HG03457 (cell line): ENCODE measurements around the gene MXRA8.
"Not testable (repeated sequence)": the region's sequence is repeated elsewhere in the genome, so short reads cannot be mapped to it uniquely, and the experiment has no call there.

Experiments
- ATAC-seq: cut with Tn5 transposase; IDR thresholded peaks from one replicate; pipeline ENCODE4 v1.9.1; 2021; ENCODE audit warnings: moderate number of reproducible peaks; ENCODE audit not compliant: unreplicated experiment

MXRA8 gene

DNA sequence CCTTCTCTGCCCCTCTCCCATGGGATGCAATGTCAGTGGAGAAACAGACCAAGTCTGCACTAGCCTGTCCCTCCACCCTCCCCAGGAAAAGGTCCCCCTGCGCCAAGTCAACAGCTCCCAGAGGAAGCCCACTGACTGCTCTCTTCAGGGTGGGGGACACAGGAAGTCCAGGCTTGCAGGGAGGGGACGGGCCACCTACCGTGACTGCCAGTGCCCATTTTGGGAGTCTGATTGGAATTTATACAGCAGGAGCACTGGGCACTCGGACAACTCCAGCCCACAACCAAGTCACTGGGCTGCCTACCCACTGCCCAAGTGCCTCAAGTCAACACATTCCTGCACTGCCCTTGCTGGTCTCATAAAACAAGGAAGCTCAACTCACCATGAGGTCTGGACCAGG, 34.7 kb upstream of the MXRA8 start:
- no peak for ATAC-seq

DNA sequence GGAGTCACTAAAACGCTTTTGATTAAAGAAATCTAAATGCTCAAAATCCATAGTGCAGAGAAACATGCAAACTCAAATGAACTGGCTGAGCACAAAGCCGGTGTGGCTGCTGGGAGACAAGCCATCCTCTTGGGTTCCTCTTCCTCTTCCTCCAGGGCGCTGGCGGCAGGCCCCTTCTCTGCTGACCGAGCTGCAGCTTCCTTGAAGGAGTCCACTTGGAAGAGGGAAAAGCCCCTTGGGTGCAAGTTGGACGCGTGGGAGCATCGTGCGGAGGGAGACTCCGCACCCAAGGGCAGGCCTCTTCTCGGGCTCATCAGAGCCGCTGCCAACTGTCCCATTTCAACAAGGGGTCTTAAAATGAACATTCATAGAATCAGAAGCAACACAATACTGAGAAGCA, 32.9 kb upstream of the MXRA8 start:
- no peak for ATAC-seq

DNA sequence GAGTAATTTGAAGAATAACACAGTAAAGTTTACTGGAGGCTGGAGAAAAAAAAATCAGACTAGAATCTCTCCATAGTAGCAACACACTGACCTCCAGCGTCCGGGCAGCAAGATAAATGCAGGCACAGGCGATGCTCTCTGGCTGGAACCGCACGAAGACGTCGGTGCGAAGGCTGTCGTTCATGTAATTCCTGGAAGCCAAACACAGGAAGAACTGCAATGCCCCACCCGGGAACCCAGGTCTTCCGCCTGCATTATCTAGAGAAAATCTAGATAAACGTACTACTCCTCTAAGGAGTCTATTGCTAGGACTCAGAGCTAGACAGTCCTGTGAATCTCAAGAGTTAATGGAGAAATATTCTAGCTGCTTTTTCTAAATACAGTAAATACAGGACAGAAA, 32.3 kb upstream of the MXRA8 start:
- ATAC-seq, result no peak

DNA sequence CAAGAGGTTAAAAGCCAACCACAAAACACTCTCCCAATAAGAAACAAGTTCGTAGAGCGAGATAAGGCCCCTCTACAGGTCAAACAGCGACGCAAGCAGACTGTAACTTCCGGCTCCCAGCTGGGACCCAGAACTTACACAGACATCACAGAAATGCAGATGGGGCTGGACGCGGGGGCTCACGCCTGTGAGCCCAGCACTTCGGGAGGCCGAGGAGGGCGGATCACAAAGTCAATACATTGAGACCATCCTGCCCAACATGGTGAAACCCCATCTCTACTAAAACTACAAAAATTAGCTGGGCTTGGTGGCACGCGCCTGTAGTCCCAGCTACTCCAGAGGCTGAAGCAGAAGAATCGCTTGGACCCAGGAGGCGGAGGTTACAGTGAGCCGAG, 29.7 kb upstream of the MXRA8 start:
- no peak for ATAC-seq

DNA sequence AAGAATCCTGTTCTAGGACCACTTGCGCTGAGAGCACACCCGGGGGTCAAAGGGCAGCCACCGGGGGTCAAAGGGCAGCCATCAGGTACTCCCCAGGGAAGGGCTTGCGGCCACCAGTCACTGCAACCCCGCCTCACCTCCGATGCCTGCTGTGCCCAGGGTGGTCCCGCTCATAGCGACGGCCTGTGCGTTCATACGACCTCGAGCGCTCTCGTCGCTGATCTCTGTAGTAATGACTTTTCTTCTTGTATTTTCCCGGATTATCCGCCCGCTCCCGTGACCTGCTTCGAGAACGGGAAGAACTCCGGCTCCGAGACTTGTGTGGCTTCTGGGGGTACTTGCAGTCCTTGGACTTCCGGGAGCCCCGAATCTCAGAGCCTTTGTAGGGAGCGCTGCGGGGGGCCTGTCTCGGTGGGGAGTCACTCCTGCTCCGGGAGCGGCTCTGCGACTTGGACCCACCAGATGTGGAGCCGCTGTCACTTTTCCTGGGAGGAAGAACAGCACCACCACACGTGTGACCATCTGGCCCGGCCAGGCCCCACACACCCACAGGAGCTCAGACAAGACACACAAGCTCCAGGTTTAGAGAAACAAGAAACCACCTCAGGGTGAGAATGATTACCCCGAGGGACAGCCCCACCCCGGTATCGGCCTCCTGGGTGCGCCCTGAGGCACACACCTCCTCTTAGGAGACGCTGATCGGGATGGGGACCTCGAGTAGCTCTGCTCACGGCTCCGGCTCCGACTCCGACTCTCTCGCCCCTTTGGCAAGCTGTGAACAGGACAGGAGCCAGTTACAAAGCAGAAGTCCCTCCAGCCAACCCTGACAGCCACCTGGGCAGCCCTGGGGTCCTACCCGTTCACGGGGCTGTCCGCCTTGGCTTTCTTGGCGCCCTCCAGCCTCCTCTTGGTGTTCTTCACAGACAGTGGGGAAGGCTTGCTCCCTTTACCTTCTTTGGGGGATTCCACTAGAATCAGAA, 29.0 kb upstream of the MXRA8 start:
- ATAC-seq, result no peak

DNA sequence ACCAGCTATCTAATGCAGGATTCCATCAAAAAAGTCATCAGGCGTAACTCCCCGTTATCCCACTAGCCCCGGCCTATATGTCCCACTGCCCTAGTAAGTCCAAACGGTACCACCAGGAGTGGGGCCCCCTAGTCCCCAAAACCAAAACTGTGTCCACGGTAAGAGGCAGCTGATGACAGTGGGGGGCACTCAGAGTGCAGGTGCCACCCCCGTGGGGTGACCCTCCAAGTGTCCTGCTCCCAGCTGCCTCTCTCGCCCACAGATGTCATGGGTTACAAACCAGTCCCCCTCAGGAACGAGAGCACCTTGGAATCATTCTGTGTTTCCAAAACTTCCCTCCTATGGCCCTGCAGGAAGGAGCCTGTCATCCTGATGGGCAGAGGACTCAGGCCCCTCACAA, 27.6 kb upstream of the MXRA8 start:
- ATAC-seq, result no peak

DNA sequence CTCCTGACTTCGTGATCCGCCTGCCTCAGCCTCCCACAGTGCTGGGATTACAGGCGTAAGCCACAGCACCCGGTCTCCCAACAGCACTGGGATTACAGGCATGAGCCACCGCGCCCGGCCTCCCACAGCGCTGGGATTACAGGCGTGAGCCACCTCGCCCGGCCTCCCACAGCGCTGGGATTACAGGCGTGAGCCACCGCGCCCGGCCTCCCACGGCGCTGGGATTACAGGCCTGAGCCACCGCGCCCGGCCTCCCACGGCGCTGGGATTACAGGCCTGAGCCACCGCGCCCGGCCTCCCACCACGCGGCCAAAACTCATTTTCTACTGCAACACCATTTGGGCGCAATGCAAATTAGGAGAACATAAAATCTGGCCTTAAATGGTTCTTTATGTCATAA, 27.0 kb upstream of the MXRA8 start:
- not testable (repeated sequence) for ATAC-seq

DNA sequence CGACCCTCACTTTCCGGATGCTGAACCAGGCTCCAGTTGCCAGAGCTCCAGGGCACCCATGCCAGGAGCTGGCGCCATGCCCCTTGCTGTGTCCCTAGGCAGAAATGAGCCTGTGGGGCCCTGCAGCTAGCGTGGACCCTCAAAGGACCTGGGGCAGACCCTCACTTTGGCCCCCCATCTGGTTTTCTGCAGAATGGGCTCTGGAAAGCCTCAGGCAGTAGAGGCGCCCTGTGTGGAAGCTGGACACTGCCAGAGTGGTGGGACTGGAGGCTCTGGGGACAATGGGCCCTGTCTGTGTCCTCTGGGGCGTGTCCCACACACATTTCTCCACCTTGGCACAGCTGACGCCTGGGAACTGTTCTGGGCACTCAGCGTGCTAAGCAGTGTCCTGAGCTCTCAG, 22.9 kb upstream of the MXRA8 start:
- ATAC-seq, result no peak

DNA sequence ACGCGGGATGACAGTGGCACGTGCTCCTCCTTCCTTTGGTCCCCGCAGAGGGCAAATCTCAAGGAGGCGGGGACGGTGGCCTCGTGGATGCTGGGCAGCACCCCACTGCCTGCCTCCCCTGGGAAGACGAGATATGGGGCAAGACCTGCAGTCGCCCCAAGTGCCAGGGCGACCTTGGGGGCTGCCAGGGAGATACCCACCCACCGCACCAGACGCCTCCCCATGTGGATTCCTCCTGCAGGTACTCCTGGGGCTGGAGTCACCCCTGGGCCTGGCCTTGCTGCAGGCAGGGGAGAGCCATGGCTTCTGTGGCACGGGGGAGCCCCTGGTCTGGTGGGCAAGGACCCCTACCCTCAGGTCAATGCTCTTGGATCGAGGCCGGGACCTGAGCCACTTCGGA, 22.5 kb upstream of the MXRA8 start:
- no peak for ATAC-seq

DNA sequence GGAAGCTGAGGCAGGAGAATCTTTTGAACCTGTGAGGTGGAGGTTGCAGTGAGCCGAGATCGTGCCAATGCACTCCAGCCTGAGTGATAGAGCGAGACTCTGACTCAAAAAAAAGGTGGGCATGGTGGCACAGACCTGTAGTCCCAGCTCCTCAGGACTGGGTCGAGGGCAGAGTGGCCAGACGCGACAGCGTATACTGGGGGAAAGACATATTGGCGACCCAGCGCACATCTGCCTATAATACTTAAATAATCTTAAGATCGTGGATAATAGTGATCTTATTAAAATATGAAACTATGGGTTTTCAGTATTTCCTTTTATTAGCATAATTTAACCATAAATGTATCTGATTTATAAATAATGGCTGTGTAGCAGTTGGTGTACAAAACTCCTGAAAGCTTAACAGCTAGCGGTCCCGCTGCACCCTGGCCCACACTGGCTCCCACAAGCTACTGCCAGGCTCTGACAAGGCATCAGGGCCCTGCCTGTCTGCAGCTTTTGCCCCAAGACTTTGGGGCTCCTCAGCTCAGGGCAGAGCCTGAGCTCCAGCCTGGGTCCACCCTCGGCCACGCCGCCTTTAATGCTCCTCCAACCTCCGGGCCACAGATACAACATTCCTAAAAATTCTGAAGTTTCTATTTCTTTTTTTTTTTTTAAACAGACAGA, 19.3 kb upstream of the MXRA8 start:
- ATAC-seq, result no peak

DNA sequence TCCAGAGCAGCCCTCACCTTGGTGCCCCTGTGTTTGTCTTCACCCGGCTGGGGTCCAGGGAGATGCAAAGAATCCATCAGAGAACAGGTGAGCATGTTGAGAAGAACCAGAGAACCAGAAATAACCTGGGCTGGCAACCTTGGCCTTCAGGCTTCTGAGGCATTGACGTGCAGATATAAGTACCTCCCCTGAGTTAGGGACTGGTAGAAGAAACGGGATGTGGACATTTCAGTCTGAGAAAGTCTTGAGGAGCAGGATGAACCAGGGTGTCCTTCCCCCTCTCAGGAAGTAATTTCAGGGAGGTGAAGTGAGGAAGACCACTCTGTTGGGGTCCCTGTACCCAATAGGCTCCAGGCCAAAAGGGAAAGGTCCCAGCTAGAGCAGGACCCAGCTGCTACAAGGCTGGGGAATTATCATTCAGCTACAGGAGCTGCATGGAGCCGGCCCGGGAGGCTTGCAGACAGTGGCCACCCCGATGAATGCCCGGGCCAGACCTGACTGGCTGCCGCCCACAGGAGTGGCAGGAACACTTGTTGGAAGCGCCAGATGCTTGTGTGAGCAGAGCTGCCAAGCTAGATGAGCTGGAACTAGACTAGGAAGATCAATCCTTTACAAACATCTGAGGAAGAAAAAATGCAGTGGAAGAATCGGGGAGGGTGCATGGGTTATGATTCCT, 18.3 kb upstream of the MXRA8 start:
- no peak for ATAC-seq

DNA sequence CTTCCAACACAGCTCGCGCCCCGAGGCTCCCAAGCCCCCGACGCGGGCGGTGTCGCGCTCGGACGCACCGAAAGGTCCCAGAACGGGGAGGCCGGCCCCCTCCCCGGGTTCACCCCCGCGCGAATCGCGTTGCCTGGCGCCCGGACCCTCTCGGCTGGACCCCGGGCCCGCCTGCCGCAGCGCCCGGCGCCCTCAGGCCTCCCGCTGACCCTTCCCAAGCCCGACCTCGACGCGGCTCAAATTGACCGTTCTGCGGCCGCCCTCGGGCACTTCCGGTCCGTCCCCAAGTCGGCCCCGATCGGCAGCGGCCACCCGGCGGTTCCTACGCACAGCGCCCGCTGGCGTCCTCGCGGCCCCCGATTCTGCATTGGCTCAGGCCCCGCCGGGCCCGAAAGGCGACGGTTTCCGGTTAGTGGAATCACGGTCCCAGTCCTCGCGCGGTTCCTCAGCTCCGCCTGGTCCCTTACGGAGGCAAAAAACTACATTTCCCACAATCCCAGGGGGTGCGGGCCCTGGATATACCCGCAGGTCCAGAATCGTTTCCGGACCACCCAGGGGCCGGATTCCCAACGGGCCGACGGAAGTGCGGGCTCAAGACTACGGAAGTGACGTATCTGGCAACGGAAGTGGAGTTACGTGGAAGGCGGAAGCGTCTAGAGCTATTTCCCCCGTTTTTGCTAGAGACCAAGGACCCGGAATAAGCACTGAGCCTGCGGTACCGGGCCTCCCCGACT, 16.7 kb upstream of the MXRA8 start, which contains the start of gene AURKAIP1:
Gene AURKAIP1, minus strand, starts transcription at position 279 of the 734 bp plus-strand sequence. CDS start 451 bp downstream, outside the sequence.
- peak; percentile 69 for ATAC-seq

DNA sequence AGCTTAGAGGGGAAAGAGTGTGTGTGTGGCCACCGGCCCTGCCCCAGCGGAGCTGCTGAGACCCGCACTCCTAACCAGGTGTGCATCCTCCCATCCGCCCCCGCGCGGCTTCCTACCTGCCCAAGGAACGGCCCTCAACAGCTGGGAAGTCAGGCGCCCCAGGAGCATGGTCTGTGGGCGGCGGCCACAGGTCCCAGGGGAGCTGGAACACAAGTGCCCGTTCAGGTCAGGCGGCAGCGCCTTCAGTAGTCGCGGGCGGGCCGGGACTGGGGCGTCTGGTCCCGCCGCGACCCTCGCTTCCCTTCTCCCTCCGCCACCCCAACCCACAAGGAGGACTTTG, 16.2 kb upstream of the MXRA8 start:
- no peak for ATAC-seq

DNA sequence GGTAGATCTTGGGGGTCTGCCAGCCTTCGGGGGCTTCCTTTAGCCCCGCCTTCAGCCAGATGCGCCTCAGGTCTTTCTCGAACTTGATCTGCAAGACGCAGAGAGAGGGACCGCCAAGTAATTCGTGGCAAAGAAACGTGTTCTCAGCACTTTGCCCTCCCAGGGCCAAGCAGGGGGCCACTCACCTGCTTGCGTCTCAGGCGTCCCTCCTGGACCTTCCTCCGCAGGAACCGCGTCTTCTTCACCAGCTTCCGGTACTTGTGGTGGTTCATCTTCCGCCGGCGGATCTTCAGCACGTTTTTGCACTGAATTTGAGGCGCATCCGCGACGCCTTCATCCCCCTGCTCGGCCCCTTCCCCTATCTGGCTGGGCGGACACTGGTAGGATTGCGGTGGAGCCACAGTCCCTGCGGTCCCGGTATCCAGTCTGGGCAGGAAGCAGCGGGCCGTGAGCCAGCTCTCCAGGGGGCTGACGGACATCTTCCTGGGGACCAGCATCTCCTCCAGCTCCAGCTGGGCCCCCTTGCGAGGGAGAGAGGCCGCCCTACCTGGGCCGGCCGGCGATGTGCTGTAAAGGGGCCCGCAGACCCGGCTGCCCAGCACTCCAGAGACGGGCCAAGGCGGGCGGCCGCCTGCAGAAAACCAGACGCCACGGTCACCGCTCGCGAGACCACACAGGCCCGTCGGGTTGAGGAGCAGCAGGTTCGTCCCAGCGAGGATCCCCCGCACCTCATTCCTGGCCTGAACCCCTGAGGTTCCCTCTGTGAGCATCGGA, 15.6 kb upstream of the MXRA8 start:
- ATAC-seq, result no peak

DNA sequence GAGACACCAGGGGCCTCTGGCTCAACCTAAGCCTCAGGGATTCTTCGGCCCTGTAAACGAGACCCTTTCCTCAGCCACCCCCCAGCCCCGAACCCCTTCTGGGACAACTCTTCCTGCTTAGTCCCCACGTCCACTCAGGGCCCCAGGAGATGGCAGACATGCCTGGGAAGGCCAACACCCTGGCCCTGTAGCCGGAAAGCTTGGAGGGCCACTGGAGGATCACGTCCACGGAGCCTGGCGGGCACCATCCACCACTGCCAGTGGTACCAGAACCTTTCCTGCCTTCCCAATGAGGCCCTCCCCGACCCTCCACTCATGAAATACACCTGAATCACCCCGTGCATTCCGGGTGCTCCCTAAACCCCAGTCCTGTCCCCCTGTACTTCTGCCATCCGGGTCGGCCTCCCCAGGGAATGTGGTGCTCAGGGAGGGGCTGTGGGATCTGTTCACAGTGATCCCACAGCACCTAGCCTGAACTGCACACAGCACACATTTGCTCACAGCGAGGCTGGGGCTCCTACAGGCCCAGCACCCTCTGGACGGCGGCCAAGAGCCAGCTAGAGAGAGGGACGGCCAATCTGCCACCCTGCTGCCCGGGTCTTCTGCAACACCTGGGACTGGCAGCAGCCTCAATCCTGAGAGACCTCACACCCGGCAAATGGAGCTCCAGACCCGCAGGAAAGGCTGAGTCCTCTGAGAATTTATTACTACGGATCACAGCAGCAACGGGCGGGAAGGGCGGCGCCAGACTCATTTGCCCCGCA, 14.9 kb upstream of the MXRA8 start:
- ATAC-seq, result no peak

DNA sequence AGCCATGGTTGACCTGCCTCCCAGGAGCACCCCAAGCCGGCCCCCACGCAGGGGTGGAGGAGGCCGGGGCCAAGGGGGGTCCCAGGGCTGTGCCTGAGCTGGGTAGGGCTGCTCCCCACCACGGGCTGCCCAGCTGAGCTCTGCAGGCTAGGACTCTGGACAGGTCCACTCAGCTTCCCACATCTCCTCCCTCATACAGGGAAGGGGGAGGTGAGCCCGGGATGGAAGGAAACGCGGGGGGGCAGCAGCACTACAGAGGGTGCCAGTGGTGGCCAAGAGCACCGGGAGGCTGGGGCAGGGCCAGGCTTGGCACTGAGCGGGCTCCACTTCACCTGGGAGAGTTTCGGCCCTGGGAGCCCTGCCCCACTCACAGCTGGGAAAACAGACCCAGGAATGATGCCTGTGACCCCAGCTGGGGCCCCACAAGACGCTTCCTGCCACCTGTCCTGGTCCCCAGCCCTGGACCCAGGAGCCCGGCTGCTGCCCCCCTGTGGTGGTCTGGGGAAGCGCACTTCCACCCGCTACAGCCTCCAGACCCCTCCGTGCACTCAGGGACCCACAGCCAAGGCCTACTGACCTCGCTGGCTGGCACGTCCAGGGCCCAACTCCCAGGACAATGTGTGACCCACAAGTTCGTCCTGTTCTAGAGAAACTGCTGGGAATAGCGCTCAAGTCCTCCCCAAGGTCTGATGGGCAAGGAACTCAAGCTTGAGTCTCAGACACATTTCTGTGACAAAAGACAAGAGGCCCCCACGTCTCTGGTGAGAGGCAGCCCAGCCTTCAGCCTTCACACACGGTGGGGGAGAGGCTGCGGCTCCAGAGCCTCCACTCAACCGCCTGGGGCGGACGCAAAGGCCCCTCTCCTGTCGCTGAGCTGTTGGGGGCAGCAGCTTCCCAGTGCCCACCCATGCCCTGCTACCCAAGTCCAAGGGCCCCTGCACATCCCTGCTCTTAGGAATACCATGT, 13.7 kb upstream of the MXRA8 start:
- ATAC-seq, result no peak

DNA sequence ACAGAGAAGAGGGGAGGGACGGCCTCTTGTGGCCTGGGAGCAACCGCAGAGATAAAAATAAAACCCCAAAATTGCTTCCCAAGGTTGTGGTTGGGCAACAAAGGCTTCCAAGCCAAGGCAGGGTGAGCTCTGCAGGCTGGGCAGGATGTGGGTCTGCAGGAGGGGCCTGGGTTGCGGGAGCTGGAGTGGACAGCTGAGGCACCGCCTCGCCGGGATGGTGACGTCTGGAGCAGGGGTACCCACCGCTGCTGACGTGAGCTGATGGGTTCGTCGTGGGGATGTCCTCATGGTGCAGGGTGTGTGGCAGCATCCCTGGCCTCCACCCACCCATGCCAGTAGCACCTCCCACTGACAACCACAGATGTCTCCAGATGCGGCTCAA, 13.0 kb upstream of the MXRA8 start:
- ATAC-seq, result no peak

DNA sequence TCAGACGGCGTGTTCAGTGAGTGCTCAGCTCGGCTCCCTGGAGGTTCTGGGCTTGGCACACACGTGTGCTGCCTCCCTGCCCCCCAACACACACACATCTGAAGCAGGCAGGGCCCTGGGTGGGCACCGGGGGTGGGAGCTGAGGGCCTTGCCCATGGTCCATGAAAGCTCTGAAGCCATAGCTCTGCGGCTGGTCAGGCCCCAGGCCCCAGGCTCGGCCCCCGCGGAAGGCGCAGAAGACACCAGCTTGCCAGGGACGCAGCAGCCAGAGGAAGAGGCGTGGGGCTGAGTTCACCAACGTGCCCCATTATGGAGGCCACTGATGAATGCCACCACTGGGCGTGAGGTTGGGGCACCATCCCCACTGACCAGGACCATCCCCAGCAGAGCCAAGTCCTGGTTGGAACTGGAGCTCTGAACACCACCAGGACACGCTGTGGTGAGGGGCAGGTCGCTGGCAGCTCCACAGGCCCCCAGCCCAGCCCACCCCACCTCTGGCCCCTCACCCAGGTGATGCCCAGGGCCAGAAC, 12.5 kb upstream of the MXRA8 start:
- no peak for ATAC-seq
